Stimulated activated CD4-positive, alpha-beta T cell treated with anti-CD3 and anti-CD28 coated beads, TNF-alpha, amount 100 ng/mL, for 4 hours (primary cell): ENCODE data around the gene NKX3-2.

Experiments used
- DNase-seq, 3 experiments: peaks; one replicate each; pipeline ENCODE4 v3.0.0-alpha.2; 2020; ENCODE audit warnings: low read depth in 3 of 3

The NKX3-2 gene

GRCh38 chr4:13545394-13545808 is 1.1 kb upstream of the NKX3-2 start:
- no peak for DNase-seq

- DNase-seq = no peak
Observed at GRCh38 chr4:13544606-13545393, 492 bp upstream of the NKX3-2 start.

GRCh38 chr4:13543032-13543838 is 1.1 kb downstream of the NKX3-2 start:
- DNase-seq = no peak

GRCh38 chr4:13542577-13543031 is 1.7 kb downstream of the NKX3-2 start:
- no peak for DNase-seq

- DNase-seq = no peak
Observed at GRCh38 chr4:13541720-13542576, 2.4 kb downstream of the NKX3-2 start.

- no peak for DNase-seq
Observed at GRCh38 chr4:13541176-13541604, 3.1 kb downstream of the NKX3-2 start.

GRCh38 chr4:13540446-13541175 is 3.7 kb downstream of the NKX3-2 start:
- no peak for DNase-seq

- DNase-seq = no peak
Observed at GRCh38 chr4:13539619-13540445, 4.5 kb downstream of the NKX3-2 start.

- no peak for DNase-seq
Observed at GRCh38 chr4:13539047-13539618, 5.2 kb downstream of the NKX3-2 start.

- no peak for DNase-seq
Observed at GRCh38 chr4:13538427-13538973, 5.8 kb downstream of the NKX3-2 start.

GRCh38 chr4:13537832-13538177 is 6.5 kb downstream of the NKX3-2 start:
- no peak for DNase-seq

GRCh38 chr4:13537011-13537831 is 7.1 kb downstream of the NKX3-2 start:
- no peak for DNase-seq

GRCh38 chr4:13536607-13537006 is 7.7 kb downstream of the NKX3-2 start:
- no peak for DNase-seq

GRCh38 chr4:13535708-13536361 is 8.5 kb downstream of the NKX3-2 start:
- DNase-seq = no peak

GRCh38 chr4:13535118-13535517 is 9.2 kb downstream of the NKX3-2 start:
- DNase-seq = no peak

- no peak for DNase-seq
Observed at GRCh38 chr4:13534344-13535063, 9.8 kb downstream of the NKX3-2 start.

- DNase-seq = no peak
Observed at GRCh38 chr4:13533670-13534343, 10.5 kb downstream of the NKX3-2 start.
